Measurements from ENCODE around the gene KNSTRN. TPM values are rescaled to one million over a fixed set of nuclear protein-coding genes. Genes with fewer than 3 reads are reported as not detected.

Gene KNSTRN
- total RNA-seq, 1 experiment from 2014 or later, result 85.2 TPM

GRCh38 chr15:40339621-40339945, 42.9 kb upstream of the KNSTRN start:
- Histone ChIP-seq H3K36me3 (ENCODE audit: low read depth) (peaks cover 14% of the 10 kb centered on the region; the same call in 1 of the 2 replicates), H3K9me2 (ENCODE audit: insufficient read depth) (no peaks in the 10 kb centered on the region), H4K20me1 (ENCODE audit: insufficient read depth) (no peaks in the 10 kb centered on the region), H3K79me2 (ENCODE audit: low read depth) (peaks cover 53% of the 10 kb centered on the region), H3K4me3 (peak overlapping the region; percentile 94), H3K4me2 (peak overlapping the region; percentile 90), H3K9me3 (ENCODE audit: insufficient read depth, low read depth) (no peaks in the 10 kb centered on the region), H3K27ac (peak overlapping the region; percentile 91), H3K27me3 (ENCODE audit: insufficient read depth, low read depth) (no peaks in the 10 kb centered on the region), H3K4me1 (replicated peaks; ENCODE audit: insufficient read depth) (peaks cover 67% of the 10 kb centered on the region), H3F3A (ENCODE audit: insufficient read depth, low read depth) (peaks cover 64% of the 10 kb centered on the region), H2AFZ (no peak overlapping the region)
- TF ChIP-seq CTCF (conservative IDR thresholded peaks at IDR 0.05) (peak; percentile 39; the same call in 1 of the 2 replicates), EZH2 (IDR thresholded peaks at IDR 0.05; ENCODE audit: low read depth) (no peak)
- BruUV-seq (replicated peaks), result no TSS peak
- ChIA-PET CTCF (interaction anchor here (0.7 to 2.6 kb wide), 4 partner anchors 8 to 122 kb away, joined by 3 to 8 read pairs (median 5); no protein-coding TSS in a partner anchor), POLR2A (ENCODE audit: unreplicated experiment) (interaction anchor here (0.6 kb wide), 1 partner anchor 225 kb away, joined by 3 read pairs; no protein-coding TSS in a partner anchor)
- no peak for DNase-seq
- intact Hi-C loops (cut with micrococcal nuclease; ENCODE audit: unreplicated experiment), result loop anchor here (1.0 to 2.0 kb wide), 3 partner anchors 29 to 82 kb away; no protein-coding TSS in a partner anchor

- Histone ChIP-seq H3K4me2 (peak overlapping the region; percentile 90), H3K27ac (peak overlapping the region; percentile 91), H3K36me3 (ENCODE audit: low read depth) (peaks cover 14% of the 10 kb centered on the region; the same call in 1 of the 2 replicates), H3K79me2 (ENCODE audit: low read depth) (peaks cover 53% of the 10 kb centered on the region), H3K4me3 (peak overlapping the region; percentile 94), H3K27me3 (ENCODE audit: insufficient read depth, low read depth) (no peaks in the 10 kb centered on the region), H3K4me1 (replicated peaks; ENCODE audit: insufficient read depth) (peaks cover 72% of the 10 kb centered on the region), H3K9me3 (ENCODE audit: insufficient read depth, low read depth) (no peaks in the 10 kb centered on the region), H3K9me2 (ENCODE audit: insufficient read depth) (no peaks in the 10 kb centered on the region), H2AFZ (no peak overlapping the region), H3F3A (ENCODE audit: insufficient read depth, low read depth) (peaks cover 60% of the 10 kb centered on the region), H4K20me1 (ENCODE audit: insufficient read depth) (no peaks in the 10 kb centered on the region)
- ChIA-PET POLR2A (ENCODE audit: unreplicated experiment) (interaction anchor here (0.7 kb wide), 1 partner anchor 255 kb away, joined by 4 read pairs; no protein-coding TSS in a partner anchor), CTCF (interaction anchor here (1.1 to 2.6 kb wide), 3 partner anchors 12 to 61 kb away, joined by 3 to 8 read pairs (median 7); no protein-coding TSS in a partner anchor)
- intact Hi-C loops (cut with micrococcal nuclease; ENCODE audit: unreplicated experiment), result no loop called here
- no peak for DNase-seq
- TSS peak; percentile 41 for BruUV-seq (replicated peaks)
- no peak for TF ChIP-seq EZH2 (IDR thresholded peaks at IDR 0.05; ENCODE audit: low read depth)
- no peak for TF ChIP-seq CTCF (conservative IDR thresholded peaks at IDR 0.05)
Observed at GRCh38 chr15:40340038-40340739, 42.3 kb upstream of the KNSTRN start.

GRCh38 chr15:40340740-40341400, 41.7 kb upstream of the KNSTRN start, which contains the start of gene CCDC9B:
Gene CCDC9B, minus strand, starts transcription at chr15:40340939. Its CDS starts 120 bp downstream, at chr15:40340819.
- Histone ChIP-seq H3K4me1 (replicated peaks; ENCODE audit: insufficient read depth) (peaks cover 69% of the 10 kb centered on the region), H3K9me3 (ENCODE audit: insufficient read depth, low read depth) (no peaks in the 10 kb centered on the region), H3K9me2 (ENCODE audit: insufficient read depth) (no peaks in the 10 kb centered on the region), H4K20me1 (ENCODE audit: insufficient read depth) (no peaks in the 10 kb centered on the region), H3K4me3 (peak within 1 kb of the TSS; percentile 94), H3K79me2 (ENCODE audit: low read depth) (peaks cover 51% of the 10 kb centered on the region), H3K4me2 (peak within 1 kb of the TSS; percentile 90), H3K36me3 (ENCODE audit: low read depth) (peaks cover 14% of the 10 kb centered on the region; the same call in 1 of the 2 replicates), H3F3A (ENCODE audit: insufficient read depth, low read depth) (peaks cover 55% of the 10 kb centered on the region), H2AFZ (no peak within 1 kb of the TSS), H3K27ac (peak within 1 kb of the TSS; percentile 91), H3K27me3 (ENCODE audit: insufficient read depth, low read depth) (no peaks in the 10 kb centered on the region)
- intact Hi-C loops (cut with micrococcal nuclease; ENCODE audit: unreplicated experiment), result no loop called here
- BruUV-seq (replicated peaks), result no TSS peak
- ChIA-PET POLR2A (ENCODE audit: unreplicated experiment) (interaction anchor here (0.5 to 0.7 kb wide), 4 partner anchors 45 to 295 kb away, joined by 3 to 5 read pairs (median 4); no protein-coding TSS in a partner anchor), CTCF (interaction anchor here (0.6 to 2.0 kb wide), 3 partner anchors 13 to 66 kb away, joined by 3 to 7 read pairs (median 3); no protein-coding TSS in a partner anchor)
- DNase-seq, result peak; percentile 81 to 95
- no peak for TF ChIP-seq EZH2 (IDR thresholded peaks at IDR 0.05; ENCODE audit: low read depth)
- TF ChIP-seq CTCF (conservative IDR thresholded peaks at IDR 0.05), result no peak
